HG02943 (cell line): ENCODE data around the gene KRT15.
"Not testable (repeated sequence)": the region's sequence is repeated elsewhere in the genome, so short reads cannot be mapped to it uniquely, and the experiment has no call there.

ENCODE experiments used
- ATAC-seq: cut with Tn5 transposase; IDR thresholded peaks from one replicate; pipeline ENCODE4 v1.9.1; 2021; ENCODE audit warnings: mild to moderate bottlenecking, low read depth, moderate library complexity; ENCODE audit not compliant: unreplicated experiment

KRT15 gene

DNA sequence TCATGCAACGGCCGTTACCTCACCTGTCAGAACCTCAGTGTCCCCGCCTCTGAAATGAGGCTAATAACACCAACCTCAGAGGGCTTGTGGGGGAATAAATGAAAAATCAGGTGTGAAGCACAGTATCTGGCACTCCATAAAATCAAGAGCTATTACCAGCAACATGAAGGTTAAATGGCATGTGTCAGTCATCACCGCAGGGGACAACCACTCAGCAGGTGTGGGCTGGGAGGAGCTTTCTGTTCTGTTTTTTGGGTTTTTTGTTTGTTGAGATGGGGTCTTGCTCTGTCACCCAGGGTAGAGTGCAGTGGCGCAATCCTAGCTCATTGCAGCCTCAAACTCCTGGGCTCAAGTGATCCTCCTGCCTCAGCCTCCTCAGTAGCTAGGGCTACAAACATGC lies 26.2 kb upstream of the KRT15 start:
- ATAC-seq: no peak

DNA sequence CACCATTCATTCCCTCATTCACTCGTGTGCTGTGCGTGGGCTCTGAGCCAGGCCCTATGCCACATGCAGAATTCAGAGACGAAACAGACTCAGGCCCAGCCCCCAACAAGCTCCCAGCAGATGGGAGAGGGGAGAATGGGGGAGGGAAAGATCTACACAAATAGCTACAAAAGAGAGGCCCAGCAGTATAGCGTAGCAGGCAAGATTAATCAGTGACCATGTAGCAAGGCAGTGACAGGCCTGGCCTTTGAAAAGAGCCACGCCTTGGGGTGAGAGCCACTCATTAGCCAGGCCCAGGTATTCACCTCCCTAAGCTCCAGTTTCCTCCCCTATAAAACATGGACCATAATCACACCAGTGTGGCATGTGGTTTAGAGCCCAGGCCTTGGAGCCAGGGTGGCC lies 25.8 kb upstream of the KRT15 start:
- ATAC-seq: no peak

- not testable (repeated sequence) for ATAC-seq
Observed at GRCh38 chr17:41542786-41543185, 24.1 kb upstream of the KRT15 start.

DNA sequence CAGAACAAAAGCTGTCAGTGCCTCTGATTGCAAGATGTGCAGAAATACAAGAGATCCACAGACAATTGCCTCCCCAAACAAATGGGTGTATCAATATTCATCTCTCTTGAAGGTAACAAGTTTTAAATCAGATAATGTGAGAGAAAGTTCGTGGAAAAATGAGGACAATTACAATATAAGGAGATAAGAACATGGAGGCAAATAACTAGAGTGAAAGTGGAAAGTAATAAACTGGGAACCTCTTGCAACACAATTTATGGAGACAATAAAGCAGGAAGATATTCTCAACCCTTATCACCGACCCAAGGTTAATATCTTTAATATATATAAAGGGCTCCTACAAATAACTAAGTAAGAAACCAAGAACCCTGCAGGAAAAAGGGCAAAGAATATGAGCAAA lies 23.7 kb upstream of the KRT15 start:
- ATAC-seq: no peak

DNA sequence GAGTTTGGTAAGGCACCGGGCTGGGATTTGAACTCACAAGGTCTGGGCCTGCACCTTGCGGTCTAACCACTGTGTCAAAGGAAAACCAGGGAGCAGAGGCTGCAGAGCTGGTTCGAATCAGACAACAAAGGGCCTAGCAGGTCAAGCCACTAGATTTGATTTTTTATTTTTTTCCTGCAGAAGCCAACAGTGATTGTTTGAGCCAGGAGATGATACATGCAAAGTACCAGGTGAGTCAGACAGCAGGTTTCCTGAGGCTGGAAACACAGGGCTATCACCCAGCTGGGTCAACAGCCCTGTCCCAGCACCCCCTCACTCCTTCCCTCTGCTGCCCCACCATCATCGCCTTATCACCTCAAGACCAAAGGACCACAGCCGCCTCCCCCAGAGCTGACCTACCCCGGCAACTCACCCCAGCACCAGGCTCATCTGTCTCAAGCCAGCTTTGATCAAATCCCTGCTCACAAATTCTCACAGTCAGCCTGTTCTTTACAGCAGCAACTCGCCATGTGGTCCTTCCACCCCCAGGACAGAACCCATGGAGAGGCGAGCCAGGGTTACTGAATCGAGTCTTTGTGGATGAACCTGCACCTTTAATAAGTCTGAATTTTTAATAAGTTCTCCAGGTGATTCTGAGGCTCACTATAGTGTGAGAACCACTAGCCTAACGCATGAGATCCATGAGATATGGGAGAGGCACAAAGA lies 22.4 kb upstream of the KRT15 start:
- no peak for ATAC-seq

DNA sequence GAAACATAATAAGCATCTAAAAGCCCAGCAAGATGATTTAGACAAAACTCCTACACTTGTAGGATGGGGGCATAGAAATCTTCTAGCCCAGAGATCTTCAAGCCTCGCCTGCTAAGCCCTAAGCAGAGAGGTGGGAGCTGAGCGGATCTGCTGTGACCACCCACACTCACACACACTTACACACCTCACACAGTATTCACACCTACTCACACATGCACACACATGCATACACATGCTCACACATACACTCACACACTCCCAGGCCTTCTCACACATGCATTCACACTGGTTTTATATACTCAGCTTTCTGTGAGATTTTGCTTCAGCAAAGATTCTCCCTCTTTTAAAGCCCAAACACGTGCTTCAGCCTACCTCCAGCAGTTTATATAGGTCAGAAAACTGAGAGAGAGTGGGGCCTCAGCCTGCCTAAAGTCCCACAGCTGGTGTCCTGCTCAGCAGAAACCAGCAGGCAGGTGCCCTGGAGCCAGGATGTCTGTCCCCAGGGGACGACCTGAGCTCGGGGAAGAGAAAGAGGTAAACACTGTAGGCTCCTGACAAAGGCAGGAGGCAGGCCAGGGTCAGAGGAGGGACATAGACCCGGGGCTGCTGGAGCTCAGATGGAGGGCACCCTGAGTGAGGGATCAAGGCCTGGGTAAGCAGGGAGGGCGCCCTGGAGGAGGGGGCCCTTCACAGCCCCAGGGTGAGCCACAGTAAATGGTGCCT lies 21.4 kb upstream of the KRT15 start:
- no peak for ATAC-seq

GRCh38 chr17:41539071-41539492 lies 20.4 kb upstream of the KRT15 start:
- no peak for ATAC-seq

- ATAC-seq: no peak
Observed at GRCh38 chr17:41538565-41538991, 19.9 kb upstream of the KRT15 start.

GRCh38 chr17:41537990-41538389 lies 19.3 kb upstream of the KRT15 start:
- ATAC-seq: no peak

DNA sequence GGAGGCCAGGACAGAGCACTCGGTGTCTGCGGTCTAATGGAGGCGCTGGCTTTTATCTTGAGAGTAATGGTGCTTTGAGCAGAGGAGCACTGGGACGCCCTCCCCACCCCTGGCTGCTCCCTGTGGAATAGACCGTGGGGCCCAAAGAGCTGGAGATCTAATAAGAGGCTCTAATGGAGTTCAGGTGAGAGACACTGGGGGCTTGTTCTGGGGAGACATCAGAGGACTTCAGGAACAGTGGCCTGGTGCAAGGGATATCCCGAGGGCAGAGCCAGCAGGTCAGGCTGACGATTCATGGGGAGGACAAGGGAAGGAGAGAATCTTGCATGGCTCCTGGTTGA lies 18.9 kb upstream of the KRT15 start:
- no peak for ATAC-seq

DNA sequence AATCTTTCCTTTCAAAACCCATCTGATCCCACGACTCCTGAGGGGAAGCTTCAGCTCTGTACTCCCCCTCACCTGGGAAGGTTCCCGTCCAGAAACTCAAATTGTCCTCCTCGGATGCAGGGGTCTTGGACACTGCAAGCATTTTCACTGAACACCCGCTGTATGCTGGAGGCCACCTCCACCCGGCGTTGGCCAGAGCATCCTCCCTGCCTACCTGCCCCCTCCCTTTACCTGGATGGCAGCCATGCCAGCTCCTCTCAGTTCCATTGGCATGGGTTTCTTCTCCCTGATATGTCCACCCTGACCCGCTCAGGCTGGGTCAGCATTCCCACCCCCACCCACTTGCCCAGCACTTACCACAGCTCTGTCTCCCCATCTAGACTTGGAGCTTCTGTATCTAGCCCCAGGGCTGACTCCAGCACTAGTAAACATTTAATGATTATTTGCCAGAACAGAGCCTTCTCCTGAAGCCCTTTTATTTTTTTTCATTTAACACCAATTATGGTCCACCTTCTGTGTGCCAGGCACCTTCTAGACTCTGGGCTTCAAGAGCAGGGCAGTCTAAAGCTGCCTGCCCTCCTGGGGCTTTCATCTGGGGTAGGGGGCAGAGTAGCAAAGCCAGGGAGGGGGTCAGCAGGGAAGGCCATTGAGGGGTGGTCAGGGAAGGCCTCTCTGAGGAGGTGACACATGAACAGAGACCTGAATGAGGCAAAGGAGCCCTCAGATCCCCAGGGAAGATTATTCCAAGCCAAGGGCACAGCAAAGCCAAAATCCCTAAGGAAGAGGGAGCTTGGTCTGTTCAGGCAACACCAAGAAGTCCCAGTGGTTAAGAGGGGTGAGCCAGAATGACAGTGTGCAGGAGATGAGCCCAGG lies 18.3 kb upstream of the KRT15 start:
- no peak for ATAC-seq

DNA sequence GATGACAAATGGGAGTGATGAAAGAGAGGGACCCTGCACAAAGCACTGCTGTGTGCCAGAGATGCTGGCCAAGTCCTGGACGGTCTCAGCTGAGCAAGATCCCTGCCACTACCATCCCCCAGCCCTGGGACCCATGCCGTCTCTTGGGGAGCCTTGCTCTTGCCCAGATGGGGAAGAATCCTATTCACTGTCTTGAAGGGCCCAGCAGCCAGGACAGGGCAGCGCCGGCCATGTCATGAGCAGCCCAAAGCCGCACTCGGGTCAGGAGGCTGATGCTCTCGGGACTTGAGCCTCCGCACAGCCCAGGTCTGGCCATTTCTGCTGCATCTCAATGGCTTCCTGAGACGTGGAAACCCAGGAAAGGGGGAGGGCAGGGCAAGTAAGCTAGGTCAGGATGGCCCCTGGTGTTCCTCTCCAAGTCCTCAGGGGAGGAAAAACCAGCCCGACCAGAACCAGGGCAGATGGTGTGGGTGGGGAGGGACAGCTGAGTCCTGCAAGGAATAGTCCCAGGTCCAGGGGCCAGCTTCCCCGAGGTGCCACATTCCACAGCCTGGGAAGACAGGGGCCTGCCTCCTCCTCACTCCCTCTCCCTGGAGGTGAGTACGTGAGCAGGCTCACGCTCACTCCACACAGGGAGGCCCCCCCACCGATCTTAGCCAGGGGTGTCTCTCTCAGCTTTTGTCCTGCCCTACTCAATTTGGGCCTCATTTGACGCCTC lies 17.2 kb upstream of the KRT15 start:
- no peak for ATAC-seq

DNA sequence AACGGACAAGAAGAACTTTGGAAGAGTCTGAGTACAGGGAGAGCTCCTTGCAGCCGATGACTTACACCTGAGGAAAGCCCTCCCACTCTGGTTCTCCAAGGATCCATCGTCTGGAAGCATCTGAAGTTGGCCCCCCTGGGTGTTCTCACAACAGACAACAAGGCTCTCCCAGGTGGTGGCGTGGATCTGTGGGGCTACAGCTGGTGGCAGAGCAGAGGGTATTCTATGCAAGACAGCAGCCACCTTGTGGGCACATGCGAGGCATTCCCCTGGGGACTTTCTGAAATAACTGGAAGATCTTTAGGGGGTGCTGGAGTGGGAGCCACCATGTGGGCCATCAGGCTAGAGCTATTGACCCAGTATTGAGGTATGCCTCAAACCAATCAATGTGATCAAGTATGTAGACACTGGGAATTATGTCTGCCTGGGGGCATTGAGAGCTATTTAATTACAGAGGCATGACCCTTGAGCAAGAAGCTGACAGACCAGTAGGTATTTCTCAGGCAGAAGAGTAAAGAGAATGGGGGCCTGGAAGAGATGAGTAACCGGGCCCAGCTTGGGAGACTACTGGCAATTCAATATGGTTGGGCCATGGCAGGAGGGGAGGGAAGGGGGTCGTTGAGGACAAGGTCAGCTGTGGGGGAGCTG lies 16.3 kb upstream of the KRT15 start:
- ATAC-seq: no peak

- no peak for ATAC-seq
Observed at GRCh38 chr17:41533613-41534012, 14.9 kb upstream of the KRT15 start.

- no peak for ATAC-seq
Observed at GRCh38 chr17:41532947-41533570, 14.4 kb upstream of the KRT15 start.

GRCh38 chr17:41531993-41532392 lies 13.3 kb upstream of the KRT15 start:
- ATAC-seq: no peak

DNA sequence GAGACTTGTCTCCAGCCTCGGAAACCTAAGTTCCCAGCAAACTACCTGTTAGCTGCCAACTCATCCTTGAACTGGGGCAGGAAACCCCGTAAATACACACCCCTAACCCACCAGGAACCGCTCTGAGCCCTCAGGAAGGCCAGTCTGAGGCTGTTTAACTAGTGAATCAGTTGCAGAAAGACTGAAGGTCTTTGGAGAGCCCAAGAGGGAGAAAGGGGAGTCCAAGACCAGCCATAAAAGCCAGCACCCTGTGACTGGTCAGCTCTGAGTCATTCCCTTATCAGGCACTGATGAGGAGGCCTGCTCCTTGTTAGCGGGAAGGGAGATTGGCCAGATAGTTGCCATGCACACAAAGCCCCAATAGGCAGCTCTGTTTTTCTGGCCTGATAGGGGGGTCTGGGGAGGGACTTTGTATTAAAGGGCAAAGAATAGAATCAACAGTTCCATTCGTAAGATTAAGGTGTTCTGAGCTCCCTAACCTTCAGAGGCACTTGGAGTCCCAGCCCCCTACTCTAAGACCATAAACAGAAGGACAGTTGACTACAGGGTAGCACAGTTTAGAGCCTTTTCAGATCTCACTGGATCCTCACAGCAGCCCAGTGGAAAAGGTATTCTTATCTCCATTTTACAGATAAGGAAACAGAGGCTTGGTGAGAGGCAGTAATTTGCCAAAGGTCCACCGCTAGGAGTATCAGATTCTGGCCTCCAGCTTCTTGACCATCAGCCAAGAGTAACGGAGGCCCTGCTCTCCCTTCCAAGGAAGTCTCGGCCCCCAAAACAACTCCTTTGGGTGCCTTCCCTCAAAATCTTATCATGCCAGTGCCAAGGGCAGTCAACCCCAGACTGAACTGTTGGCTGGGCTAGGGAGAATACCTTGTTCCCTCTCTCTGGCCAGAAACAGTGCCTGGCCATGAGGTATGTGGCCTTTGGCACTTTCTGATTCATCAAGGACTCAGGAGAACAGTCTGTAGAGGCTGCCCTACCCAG lies 11.7 kb upstream of the KRT15 start:
- no peak for ATAC-seq

GRCh38 chr17:41529491-41529915 lies 10.8 kb upstream of the KRT15 start:
- no peak for ATAC-seq

- ATAC-seq: no peak
Observed at GRCh38 chr17:41528959-41529353, 10.3 kb upstream of the KRT15 start.
